Inflammatory macrophage (primary cell): ENCODE measurements around the gene C21orf58.
A peak's percentile ranks its signal among the peaks of the same experiment; 100 is the strongest.
"Not testable (repeated sequence)": the region's sequence is repeated elsewhere in the genome, so short reads cannot be mapped to it uniquely, and the experiment has no call there.

Experiments
- DNase-seq, 2 donors: peaks; one replicate each; pipeline ENCODE4 v3.0.0-alpha.2; 2020 to 2022
- total RNA-seq, 18 experiments: gene quantifications; one replicate each; lab custom pipeline; 2026; ENCODE audit warnings: mixed read lengths in 6 of 18, inconsistent platforms in 2 of 18; lab: John Stamatoyannopoulos, UW

The C21orf58 gene
- total RNA-seq: 0.75 to 9.6 (median 5.4) reads per million in 18 experiments

- peak; percentile 98 to 99 for DNase-seq
Measured at GRCh38 chr21:46323710-46324389, at the start of gene C21orf58, which contains the start of gene PCNT. TSS of gene C21orf58 (minus strand) at chr21:46323870. CDS start at chr21:46322738, 1,132 bp downstream. TSS of gene PCNT (plus strand) at chr21:46324156. CDS start at chr21:46324229, 73 bp downstream.

GRCh38 chr21:46372947-46373346, 49.3 kb upstream of the C21orf58 start:
- DNase-seq: not testable (repeated sequence)

GRCh38 chr21:46372014-46372485, 48.4 kb upstream of the C21orf58 start:
- DNase-seq: no peak

- DNase-seq: no peak
Measured at GRCh38 chr21:46371204-46372013, 47.7 kb upstream of the C21orf58 start.

- peak; percentile 30 to 54 for DNase-seq
Measured at GRCh38 chr21:46369520-46370235, 46.0 kb upstream of the C21orf58 start.

- peak; percentile 40 to 58 for DNase-seq
Measured at GRCh38 chr21:46368533-46369285, 45.0 kb upstream of the C21orf58 start.

GRCh38 chr21:46366966-46367365, 43.3 kb upstream of the C21orf58 start:
- no peak for DNase-seq

GRCh38 chr21:46366561-46366960, 42.9 kb upstream of the C21orf58 start:
- DNase-seq: no peak

- DNase-seq: no peak
Measured at GRCh38 chr21:46366091-46366490, 42.4 kb upstream of the C21orf58 start.

GRCh38 chr21:46363698-46364097, 40.0 kb upstream of the C21orf58 start:
- no peak for DNase-seq

GRCh38 chr21:46362946-46363345, 39.3 kb upstream of the C21orf58 start:
- DNase-seq: no peak

- DNase-seq: no peak
Measured at GRCh38 chr21:46361935-46362334, 38.3 kb upstream of the C21orf58 start.

GRCh38 chr21:46361176-46361575, 37.5 kb upstream of the C21orf58 start:
- no peak for DNase-seq

- no peak for DNase-seq
Measured at GRCh38 chr21:46357684-46358425, 34.2 kb upstream of the C21orf58 start.

GRCh38 chr21:46357335-46357604, 33.6 kb upstream of the C21orf58 start:
- no peak for DNase-seq

GRCh38 chr21:46356494-46357334, 33.0 kb upstream of the C21orf58 start:
- DNase-seq: no peak

GRCh38 chr21:46356005-46356338, 32.3 kb upstream of the C21orf58 start:
- no peak for DNase-seq

- DNase-seq: no peak
Measured at GRCh38 chr21:46355161-46356004, 31.7 kb upstream of the C21orf58 start.

GRCh38 chr21:46354518-46354917, 30.8 kb upstream of the C21orf58 start:
- no peak for DNase-seq

GRCh38 chr21:46354046-46354445, 30.4 kb upstream of the C21orf58 start:
- no peak for DNase-seq
